ENCODE results near the gene PELO.

PELO gene

GRCh38 chr5:52772668-52773067 lies 15.0 kb upstream of the PELO start:
- no peak for DNase-seq

GRCh38 chr5:52773342-52773741 lies 14.4 kb upstream of the PELO start:
- no peak for DNase-seq

- no peak for DNase-seq
Observed at GRCh38 chr5:52774005-52774410, 13.7 kb upstream of the PELO start.

- peak; percentile 22 to 50 for DNase-seq
Observed at GRCh38 chr5:52776116-52776515, 11.6 kb upstream of the PELO start.

GRCh38 chr5:52777186-52777585 lies 10.5 kb upstream of the PELO start:
- DNase-seq: no peak

- no peak for DNase-seq
Observed at GRCh38 chr5:52778781-52779180, 8.9 kb upstream of the PELO start.

- no peak for DNase-seq
Observed at GRCh38 chr5:52779213-52779612, 8.5 kb upstream of the PELO start.

- DNase-seq: no peak
Observed at GRCh38 chr5:52783226-52783959, 4.3 kb upstream of the PELO start.

- DNase-seq: no peak
Observed at GRCh38 chr5:52784737-52785136, 3.0 kb upstream of the PELO start.

GRCh38 chr5:52786391-52786790 lies 1.3 kb upstream of the PELO start:
- DNase-seq: no peak

GRCh38 chr5:52786949-52787599 lies 642 bp upstream of the PELO start:
- DNase-seq: peak; percentile 48 to 60

- no peak for DNase-seq
Observed at GRCh38 chr5:52788505-52788821, 747 bp downstream of the PELO start.

GRCh38 chr5:52789378-52789777 lies 1.7 kb downstream of the PELO start:
- no peak for DNase-seq

- no peak for DNase-seq
Observed at GRCh38 chr5:52789851-52790250, 2.1 kb downstream of the PELO start.

GRCh38 chr5:52791366-52791765 lies 3.6 kb downstream of the PELO start:
- DNase-seq: no peak

GRCh38 chr5:52794519-52794918 lies 6.8 kb downstream of the PELO start:
- no peak for DNase-seq

GRCh38 chr5:52796031-52796430 lies 8.3 kb downstream of the PELO start:
- DNase-seq: no peak

GRCh38 chr5:52796516-52797103 lies 8.9 kb downstream of the PELO start:
- DNase-seq: no peak

GRCh38 chr5:52798938-52799337 lies 11.2 kb downstream of the PELO start:
- no peak for DNase-seq

GRCh38 chr5:52799358-52799982 lies 11.8 kb downstream of the PELO start:
- DNase-seq: no peak

- peak; percentile 94 to 96 for DNase-seq
Observed at GRCh38 chr5:52799983-52800393, 12.3 kb downstream of the PELO start.

GRCh38 chr5:52800394-52801213 lies 12.9 kb downstream of the PELO start:
- DNase-seq: peak; percentile 52 to 54

- DNase-seq: no peak
Observed at GRCh38 chr5:52801329-52801728, 13.6 kb downstream of the PELO start.
